T-helper 1 cell (primary cell): ENCODE measurements around the gene ARHGEF37.

Experiments
- DNase-seq, 5 donors: peaks; one replicate each; pipeline ENCODE4 v3.0.0-alpha.2; 2012 to 2020

The ARHGEF37 gene

DNA sequence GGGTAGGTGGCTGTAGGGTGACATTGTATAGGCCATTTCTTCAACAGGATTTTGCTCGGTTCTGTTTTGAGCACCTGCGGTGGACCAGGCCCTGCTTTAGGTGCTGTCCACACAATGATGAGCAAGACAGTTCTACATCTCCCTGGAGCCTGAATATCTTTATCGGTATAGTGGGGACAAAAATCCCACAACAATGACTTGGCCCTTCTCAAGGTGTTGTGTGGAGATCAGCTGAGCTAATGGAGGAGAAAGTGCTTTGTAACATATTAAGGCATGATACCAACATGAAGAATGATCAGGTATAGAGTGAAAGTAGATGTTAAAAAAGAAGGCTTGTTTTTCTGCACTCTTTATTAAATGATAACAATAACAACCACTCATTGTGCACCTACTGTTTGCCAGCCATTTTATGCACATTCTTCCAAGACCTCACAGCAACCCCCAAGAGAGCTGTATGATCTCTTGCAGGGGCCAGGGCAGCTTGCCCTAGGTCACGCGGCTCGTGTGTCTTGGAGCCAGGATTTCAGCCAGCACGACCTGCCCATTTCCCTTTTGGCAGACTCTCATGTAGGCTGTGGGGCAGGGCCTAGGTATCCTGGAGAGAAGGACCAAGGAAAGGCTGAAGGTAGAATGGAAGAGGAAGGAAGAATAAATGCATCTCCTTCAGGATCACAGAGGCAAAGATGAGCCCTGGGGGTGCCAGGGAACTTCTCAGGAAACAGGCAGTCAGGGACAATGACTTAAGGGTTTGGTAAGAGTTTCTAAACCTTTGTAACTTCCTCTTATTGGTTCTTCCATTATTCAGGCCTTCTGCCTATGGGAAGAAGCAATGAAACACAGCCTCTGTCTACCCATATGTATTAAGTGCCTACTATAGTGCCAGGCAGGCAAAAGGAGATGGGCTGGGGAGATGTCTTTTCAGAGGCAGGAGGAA is 98.8 kb downstream of the ARHGEF37 start:
- DNase-seq = no peak

- DNase-seq = no peak
These were observed 99.5 kb downstream of the ARHGEF37 start for GRCh38 chr5:149680810-149681221.

- DNase-seq = no peak
These were observed 100.0 kb downstream of the ARHGEF37 start for GRCh38 chr5:149681252-149681651.

DNA sequence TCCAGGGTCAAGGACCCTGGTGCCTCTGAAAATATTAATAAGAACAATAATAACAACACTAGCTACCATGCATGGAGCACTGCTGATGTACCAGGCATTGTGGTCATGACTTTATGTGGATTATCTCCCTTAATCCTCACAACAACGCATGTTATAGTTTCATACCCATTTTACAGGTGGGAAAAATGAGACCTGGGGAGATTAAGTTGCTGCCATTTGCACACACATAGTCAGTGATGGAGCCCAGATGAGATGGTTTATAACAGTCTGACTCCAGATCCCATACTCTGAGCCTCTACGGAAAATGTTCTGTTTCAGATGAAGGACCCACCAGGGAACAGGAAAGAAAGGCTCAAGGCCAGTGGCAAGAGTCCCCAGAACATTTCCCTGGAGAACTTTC is 100.6 kb downstream of the ARHGEF37 start:
- no peak for DNase-seq

DNA sequence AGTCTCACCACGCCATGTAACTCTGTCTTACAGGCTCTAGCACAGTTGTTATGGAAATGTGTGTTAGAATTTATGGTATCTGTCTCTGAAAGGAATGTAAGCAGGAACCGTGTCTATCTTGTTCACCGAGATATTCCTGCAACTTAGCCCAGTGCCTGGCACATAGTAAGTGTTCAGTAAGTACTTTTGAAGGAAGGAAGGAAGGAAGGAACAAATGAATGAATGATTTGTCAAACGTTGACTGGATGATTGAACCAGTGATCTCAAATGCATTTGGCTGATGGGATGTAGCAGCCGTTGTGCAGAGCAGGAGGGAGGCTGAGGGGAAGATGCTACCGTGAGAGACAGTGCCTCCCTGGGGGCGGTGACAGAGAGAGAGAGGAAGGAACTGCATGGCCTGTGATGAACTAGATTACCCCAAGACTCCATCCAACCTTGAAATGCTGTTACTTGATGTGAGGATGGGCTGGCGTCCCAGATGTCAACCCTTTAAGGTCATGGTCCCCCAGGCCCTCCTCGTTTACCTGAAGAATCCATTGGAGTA is 101.3 kb downstream of the ARHGEF37 start:
- no peak for DNase-seq

DNA sequence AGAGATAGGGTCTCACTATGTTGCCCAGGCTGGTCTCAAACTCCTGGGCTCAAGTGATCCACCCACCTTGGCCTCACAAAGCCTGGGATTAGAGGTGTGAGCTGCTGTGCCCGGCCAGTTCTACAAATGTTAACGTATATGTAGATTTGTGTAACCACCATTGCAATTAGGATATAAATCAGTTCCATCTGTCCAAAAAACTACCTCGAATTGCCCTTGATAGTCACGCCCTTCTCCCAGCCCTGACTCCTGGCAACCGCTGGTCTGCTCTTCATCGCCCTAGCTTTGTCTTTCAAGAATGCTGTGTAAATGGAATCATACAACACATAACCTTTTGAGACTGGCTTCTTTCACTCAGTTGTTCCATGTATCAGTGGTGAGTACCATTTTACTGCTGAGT is 102.7 kb downstream of the ARHGEF37 start:
- DNase-seq = no peak

GRCh38 chr5:149684371-149684770 is 103.1 kb downstream of the ARHGEF37 start:
- no peak for DNase-seq
